Ectodermal cell (in vitro differentiated cells): ENCODE results near the gene CNPY1.

Experiments used
- H3K27ac ChIP-seq: 2 replicates; pipeline ENCODE4 v1.7.0; 2013; ENCODE audit warnings: mild to moderate bottlenecking, low read depth, low read length; ENCODE audit not compliant: insufficient read depth, poor library complexity, severe bottlenecking
- H3K27me3 ChIP-seq: 2 replicates; pipeline ENCODE4 v1.7.0; 2013; ENCODE audit warnings: mild to moderate bottlenecking, low read length; ENCODE audit not compliant: insufficient read depth, control insufficient read depth, poor library complexity, severe bottlenecking
- H3K36me3 ChIP-seq: one replicate; pipeline ENCODE4 v1.7.0; 2013; ENCODE audit warnings: low read length; ENCODE audit not compliant: control insufficient read depth, insufficient read depth
- H3K4me1 ChIP-seq: one replicate; pipeline ENCODE4 v1.7.0; 2013; ENCODE audit warnings: low read length; ENCODE audit not compliant: control insufficient read depth, insufficient read depth
- H3K4me3 ChIP-seq: 2 replicates; pipeline ENCODE4 v1.7.0; 2013; ENCODE audit warnings: low read depth, low read length, control low read depth; ENCODE audit not compliant: insufficient read depth
- H3K9me3 ChIP-seq: 2 replicates; pipeline ENCODE4 v1.7.0; 2013; ENCODE audit warnings: mild to moderate bottlenecking, low read length, moderate library complexity; ENCODE audit not compliant: control insufficient read depth
- WGBS, 2 experiments: methylation state at CpG; one replicate each; pipeline ENCODE4 v1.1.7; 2013; ENCODE audit warnings: missing lambda C conversion rate in 2 of 2; 5-methylcytosine and 5-hydroxymethylcytosine counted together

CNPY1 gene

DNA sequence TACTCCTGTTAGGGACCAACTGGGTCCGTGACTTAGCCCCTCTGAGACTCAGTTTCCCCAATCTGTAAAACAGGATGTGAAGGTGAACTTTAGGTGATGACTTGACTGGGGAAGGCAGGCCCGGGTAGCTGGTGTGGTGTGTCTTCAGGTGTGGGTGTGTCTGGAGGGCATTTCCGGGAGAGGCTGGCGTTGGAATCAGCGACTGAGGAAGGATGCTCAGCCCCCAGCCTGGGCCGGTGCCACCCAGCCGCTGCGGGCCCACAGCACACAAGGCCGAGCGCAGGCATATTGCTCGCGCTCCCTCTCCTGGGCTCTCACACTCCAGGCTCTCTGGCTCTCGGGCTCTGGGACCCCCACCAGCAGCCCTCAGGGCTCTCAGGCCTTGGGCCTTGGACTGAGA is 31.7 kb upstream of the CNPY1 start:
- no peak overlapping the region for H3K4me3 ChIP-seq
- no peaks in the 10 kb centered on the region for H3K9me3 ChIP-seq
- WGBS, 2 experiments, result 92 to 94% methylated on average over 13 of the region's 13 CpGs
- H3K4me1 ChIP-seq, result no peaks in the 10 kb centered on the region
- no peaks in the 10 kb centered on the region for H3K36me3 ChIP-seq
- no peaks in the 10 kb centered on the region for H3K27me3 ChIP-seq
- H3K27ac ChIP-seq, result no peak overlapping the region

DNA sequence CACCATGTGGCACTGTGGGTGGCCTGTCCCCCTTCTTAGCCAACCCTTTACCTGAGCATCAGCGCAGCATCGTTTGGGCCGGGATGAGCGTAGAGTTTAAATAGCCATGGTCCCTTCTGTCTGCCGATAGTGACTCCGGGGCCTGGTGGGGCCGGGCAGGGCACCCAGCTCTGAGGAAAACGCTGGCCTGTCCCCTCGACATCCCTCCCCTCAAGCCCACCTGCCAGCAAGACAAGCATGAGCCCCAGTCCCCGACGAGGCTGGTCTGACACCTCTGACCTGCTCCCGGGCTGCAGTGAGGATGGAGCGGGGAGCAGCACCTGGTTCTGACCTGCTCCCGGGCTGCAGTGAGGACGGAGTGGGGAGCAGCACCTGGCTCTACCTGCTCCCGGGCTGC is 31.1 kb upstream of the CNPY1 start:
- H3K9me3 ChIP-seq, result no peaks in the 10 kb centered on the region
- H3K27me3 ChIP-seq, result no peaks in the 10 kb centered on the region
- H3K4me3 ChIP-seq, result no peak overlapping the region
- H3K27ac ChIP-seq, result no peak overlapping the region
- H3K4me1 ChIP-seq, result no peaks in the 10 kb centered on the region
- H3K36me3 ChIP-seq, result no peaks in the 10 kb centered on the region
- WGBS, 2 experiments, result 87 to 91% methylated on average over 16 of the region's 16 CpGs

DNA sequence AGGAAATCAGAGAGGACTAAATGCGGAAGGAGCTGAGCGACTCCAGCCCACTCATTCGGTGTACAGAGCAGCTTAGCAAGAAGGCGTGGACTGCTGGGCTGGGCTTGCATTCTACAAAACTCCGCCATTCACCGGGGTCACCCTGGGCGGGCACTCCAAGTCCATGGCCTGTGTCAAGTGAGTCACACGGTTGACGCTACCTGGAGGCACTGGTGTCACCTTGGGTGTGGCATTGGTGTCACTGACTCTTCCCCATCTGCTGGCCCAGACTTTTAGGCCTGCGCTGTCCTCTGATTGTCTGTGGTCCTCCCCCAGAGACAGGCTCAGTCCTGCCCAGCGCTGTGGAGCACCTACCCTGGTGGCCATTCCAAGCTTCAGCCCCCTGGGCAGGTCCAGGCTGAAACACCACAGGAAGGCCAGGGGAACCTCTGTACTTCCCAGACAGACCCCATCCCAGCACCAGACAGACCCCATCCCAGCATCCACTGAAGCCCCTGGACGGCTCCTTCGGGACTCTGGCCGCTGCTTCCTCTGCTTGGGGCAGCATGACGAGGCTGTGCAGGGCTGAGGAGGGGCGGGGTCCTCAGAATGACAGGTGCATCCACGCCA is 30.6 kb upstream of the CNPY1 start:
- Histone ChIP-seq H3K4me3 (no peak overlapping the region), H3K36me3 (no peaks in the 10 kb centered on the region), H3K9me3 (no peaks in the 10 kb centered on the region), H3K27ac (no peak overlapping the region), H3K4me1 (no peaks in the 10 kb centered on the region), H3K27me3 (no peaks in the 10 kb centered on the region)
- 91% methylated on average over 17 of the region's 17 CpGs for WGBS, 2 experiments

DNA sequence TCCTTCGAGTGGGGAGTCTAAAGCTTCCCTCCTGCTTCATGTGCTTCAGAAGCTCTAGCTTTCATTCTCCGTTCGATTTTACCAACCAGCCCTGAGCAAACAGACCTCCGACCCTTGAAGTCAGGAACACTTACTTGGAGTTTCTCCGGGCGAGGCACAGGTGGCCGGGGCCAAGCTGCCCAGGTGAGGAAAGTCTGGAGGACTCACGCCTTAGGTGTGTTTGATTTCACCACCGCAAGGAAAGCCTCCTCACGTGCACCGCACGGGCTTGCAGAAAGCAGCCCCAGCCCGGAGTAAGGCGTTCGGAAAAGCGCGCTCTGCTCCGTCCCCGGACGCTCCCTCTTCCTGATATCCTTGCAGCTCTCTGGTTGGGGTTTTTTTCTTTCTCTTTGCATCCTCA is 30.1 kb upstream of the CNPY1 start:
- H3K27ac ChIP-seq, result no peak overlapping the region
- no peaks in the 10 kb centered on the region for H3K27me3 ChIP-seq
- peaks cover 6% of the 10 kb centered on the region for H3K4me1 ChIP-seq
- 95% methylated on average over 20 of the region's 20 CpGs for WGBS, 2 experiments
- no peaks in the 10 kb centered on the region for H3K9me3 ChIP-seq
- H3K4me3 ChIP-seq, result no peak overlapping the region
- H3K36me3 ChIP-seq, result no peaks in the 10 kb centered on the region

DNA sequence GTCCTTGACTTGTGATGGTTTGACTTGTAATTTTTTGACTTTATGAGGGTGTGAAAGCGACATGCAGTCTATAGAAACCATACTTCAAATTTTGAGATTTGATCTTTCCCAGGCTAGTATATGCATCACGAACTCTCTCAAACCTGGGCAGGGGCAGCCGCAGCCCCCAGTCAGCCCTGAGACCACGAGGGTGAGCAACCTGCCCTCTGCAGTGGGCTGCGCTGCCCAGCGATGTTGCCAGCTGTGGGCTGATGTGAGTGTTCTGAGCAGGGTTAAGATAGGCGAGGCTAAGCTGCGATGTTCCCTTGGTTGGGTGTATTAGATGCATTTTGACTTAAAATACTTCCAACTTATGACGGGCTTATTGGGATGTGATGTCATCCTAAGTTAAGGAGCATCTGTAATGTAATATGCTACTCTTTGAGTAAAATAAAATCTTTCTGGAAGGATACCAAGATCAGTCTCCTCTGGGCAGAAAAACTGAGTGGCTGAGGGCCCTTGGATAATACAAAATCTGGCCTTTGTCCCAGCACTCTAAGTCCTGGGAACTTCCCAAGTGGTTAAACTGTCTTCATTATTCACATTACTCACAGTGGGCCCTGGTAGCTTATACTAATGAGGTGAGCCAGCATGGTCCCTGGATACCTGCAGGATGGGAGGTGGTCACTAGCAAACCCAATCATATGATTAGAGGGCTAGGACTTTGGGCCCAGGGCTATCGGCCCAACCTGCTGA is 28.4 kb upstream of the CNPY1 start:
- WGBS, 2 experiments, result 95 to 97% methylated on average over 10 of the region's 10 CpGs
- no peaks in the 10 kb centered on the region for H3K27me3 ChIP-seq
- H3K36me3 ChIP-seq, result no peaks in the 10 kb centered on the region
- H3K4me1 ChIP-seq, result peaks cover 6% of the 10 kb centered on the region
- no peak overlapping the region for H3K27ac ChIP-seq
- H3K4me3 ChIP-seq, result no peak overlapping the region
- no peaks in the 10 kb centered on the region for H3K9me3 ChIP-seq

DNA sequence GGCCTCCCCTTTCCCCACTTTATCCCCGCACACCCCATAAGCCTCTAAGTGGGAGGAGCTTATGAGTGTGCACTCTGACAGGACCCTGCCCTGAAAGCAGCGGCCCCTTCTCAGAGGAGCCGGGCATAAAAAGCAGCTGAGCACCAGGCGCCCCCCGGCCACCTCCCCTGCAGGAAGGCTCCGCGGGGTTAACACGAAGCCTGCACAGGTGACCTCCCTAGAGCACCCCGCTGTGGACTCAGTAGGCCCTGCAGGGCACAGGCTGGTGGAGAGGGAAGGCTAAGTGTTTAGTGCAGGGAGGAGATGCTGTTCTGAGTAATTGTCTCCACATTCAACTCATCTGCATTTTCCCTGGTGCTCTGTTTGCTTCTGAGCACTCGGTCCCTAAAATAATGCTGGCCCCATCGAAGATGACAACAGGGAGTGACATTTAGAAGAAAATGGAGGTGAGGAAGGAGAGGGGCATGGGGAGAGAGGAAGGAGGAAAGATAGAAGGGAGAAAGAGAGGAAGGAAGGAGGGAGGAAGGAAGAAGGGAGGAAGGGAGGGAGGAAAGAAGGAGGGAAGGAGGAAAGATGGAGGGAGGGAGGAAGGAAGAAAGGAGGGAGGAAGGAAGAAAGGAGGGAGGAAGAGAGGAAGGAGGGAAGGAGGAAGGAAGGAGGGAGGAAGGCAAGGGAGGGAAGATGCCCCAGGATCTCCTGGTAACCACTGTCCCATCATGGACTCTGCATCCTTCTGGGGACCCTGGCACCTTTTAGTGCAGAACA is 25.4 kb upstream of the CNPY1 start:
- Histone ChIP-seq H3K27ac (no peak overlapping the region), H3K4me3 (no peak overlapping the region), H3K36me3 (no peaks in the 10 kb centered on the region), H3K27me3 (no peaks in the 10 kb centered on the region), H3K4me1 (peaks cover 6% of the 10 kb centered on the region), H3K9me3 (no peaks in the 10 kb centered on the region)
- 61 to 65% methylated on average over 11 of the region's 11 CpGs for WGBS, 2 experiments

DNA sequence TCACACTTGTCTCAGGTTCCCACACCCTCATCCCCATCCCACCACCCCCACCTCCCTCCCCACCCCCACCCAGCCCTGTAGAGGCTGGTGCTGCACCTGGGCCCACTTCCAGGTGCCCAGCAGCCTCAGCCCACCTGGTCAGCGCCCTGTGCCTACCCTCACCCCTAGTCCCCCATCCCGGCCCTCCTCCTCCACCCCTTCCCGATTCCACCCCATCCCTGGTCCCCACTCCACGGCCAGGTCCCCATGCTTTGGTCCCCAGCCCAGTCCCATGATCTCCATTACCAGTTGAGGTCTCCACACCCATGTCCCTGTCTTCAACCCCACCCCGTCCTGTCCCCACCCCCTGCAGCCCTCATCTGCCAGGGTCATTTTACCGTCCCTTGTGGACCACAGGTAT is 24.6 kb upstream of the CNPY1 start:
- Histone ChIP-seq H3K9me3 (no peaks in the 10 kb centered on the region), H3K4me3 (no peak overlapping the region), H3K27ac (no peak overlapping the region), H3K27me3 (no peaks in the 10 kb centered on the region), H3K4me1 (peaks cover 6% of the 10 kb centered on the region), H3K36me3 (no peaks in the 10 kb centered on the region)
- 91 to 93% methylated on average over 6 of the region's 6 CpGs for WGBS, 2 experiments

DNA sequence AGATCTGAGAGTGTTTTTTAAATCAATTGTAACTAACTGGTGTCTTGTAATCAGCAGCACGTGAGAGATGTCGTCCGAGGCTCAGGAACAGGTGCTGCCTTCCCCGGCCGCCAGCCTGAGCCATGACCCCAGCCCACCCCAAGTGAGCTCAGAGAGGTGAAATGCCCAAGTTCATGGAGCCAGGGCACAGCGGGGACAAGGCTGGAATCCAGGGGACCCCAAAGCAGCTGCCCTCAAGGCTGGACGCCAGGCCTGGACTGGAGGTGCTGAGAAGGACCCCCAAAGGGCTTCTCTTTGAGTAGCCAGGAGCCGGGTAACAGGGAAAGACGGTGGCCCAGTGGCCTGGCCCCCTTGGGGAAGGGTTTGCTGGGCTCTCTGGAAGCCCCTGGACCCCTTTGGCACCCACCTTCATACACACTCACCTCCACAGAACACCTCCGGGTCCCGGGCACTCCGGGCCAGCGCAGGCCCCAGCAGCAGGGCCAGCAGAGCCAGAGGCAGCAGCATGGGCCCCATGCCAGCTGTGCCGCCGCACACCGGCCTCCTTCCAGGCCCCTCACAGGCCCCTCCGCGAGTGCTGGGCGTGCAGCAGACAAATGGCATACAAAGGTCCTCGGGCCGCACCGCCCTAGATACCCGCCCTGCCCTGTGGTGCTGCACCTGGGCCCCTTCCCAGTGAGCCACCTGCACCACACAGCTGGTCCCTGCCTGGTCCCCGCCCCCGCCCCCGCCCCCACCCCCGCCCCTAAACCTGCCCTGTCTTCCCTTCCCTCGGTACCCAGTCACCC is 24.0 kb upstream of the CNPY1 start:
- no peak overlapping the region for H3K27ac ChIP-seq
- H3K27me3 ChIP-seq, result no peaks in the 10 kb centered on the region
- no peaks in the 10 kb centered on the region for H3K36me3 ChIP-seq
- no peak overlapping the region for H3K4me3 ChIP-seq
- peaks cover 6% of the 10 kb centered on the region for H3K4me1 ChIP-seq
- 94% methylated on average over 23 to 24 of the region's 28 CpGs for WGBS, 2 experiments
- H3K9me3 ChIP-seq, result no peaks in the 10 kb centered on the region

DNA sequence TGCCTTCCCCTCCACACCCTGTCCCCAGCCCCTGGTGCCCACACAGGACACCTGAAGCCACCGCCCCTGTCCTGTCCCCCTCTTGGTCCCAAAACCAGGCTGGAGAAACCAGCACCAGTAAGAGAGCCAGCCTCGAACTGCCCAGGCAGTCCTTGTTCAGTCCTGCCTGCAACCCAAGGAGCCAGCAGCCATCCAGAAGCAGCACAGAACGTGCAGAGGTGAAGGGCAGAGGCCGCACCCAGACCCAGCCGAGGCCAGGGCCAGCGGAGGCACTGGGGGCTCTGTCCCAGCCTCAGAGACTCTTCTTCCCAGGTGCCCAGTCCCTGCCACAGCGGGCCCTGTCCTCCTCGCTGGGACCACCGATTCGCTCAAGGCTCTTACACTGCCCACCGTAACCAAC is 23.3 kb upstream of the CNPY1 start:
- no peaks in the 10 kb centered on the region for H3K36me3 ChIP-seq
- peaks cover 6% of the 10 kb centered on the region for H3K4me1 ChIP-seq
- no peaks in the 10 kb centered on the region for H3K9me3 ChIP-seq
- H3K27ac ChIP-seq, result no peak overlapping the region
- no peaks in the 10 kb centered on the region for H3K27me3 ChIP-seq
- WGBS, 2 experiments, result 91 to 92% methylated on average over 11 of the region's 11 CpGs
- no peak overlapping the region for H3K4me3 ChIP-seq
